Measurements from ENCODE around the gene EVA1B. TPM values are rescaled to one million over a fixed set of nuclear protein-coding genes. Genes with fewer than 3 reads are reported as not detected.

The EVA1B gene, protein sequence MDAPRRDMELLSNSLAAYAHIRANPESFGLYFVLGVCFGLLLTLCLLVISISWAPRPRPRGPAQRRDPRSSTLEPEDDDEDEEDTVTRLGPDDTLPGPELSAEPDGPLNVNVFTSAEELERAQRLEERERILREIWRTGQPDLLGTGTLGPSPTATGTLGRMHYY
- 10 to 100 TPM in 2 of 6 experiments, 1 to 10 TPM in 4; 3.2 to 20.6 (median 5.1) TPM for total RNA-seq
- long read RNA-seq = 0 reads

DNA sequence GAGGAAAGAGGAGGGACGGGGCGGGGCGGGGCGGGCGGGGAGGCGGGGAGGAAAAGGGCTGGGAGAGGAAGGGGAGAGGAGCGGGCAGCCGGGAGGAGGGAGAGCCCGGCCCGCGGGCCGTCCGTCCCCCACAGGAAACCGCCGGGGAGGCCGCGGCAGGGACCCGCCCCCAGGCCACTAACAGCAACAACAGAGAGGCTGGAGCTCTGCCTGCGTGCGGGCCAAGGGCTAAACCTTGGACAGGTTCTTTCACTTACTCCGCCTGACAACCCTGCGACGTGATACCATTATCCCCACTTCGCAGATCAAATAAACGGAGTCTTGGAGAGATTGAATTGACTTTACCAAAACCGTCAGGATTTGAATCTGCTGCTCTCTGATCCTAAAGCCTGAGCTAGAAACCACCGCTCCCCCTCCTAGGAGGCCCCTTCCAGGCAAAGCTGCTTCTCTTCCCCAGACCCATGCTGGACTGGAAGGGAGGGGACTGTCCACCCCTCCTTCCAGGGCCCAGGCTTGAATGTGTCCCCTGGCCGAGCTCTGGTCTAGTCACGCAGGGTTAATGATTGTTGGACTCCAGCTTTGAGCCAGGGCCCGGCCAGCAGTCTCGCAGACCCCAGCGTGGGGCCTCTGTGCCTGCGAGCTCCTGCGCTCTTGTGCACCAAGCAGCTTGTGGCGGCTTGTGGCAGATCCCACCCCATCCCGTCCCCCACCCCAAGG lies at the start of gene EVA1B:
Gene EVA1B, minus strand, starts transcription at position 10 of the 717 bp plus-strand sequence. CDS start 608 bp downstream, outside the sequence.
- peak within 1 kb of the TSS; percentile 56 to 71 (median 64) for H3K4me3 ChIP-seq
- peak within 1 kb of the TSS; percentile 30 to 73 (median 63) for H3K27ac ChIP-seq
- ATAC-seq = peak; percentile 76 to 82 (median 80)
- H3K4me1 ChIP-seq = peaks cover 0 to 10% (median 4%) of the 10 kb centered on the region in 4 donors
- DNase-seq = peak; percentile 79 to 83 (median 80)
- WGBS (ENCODE audit: insufficient coverage, low coverage, low lambda C conversion rate, missing lambda C conversion rate) = 9% methylated on average over 9 of the region's 36 CpGs
- no peaks in the 10 kb centered on the region for H3K27me3 ChIP-seq
- TF ChIP-seq, protein P1, sequence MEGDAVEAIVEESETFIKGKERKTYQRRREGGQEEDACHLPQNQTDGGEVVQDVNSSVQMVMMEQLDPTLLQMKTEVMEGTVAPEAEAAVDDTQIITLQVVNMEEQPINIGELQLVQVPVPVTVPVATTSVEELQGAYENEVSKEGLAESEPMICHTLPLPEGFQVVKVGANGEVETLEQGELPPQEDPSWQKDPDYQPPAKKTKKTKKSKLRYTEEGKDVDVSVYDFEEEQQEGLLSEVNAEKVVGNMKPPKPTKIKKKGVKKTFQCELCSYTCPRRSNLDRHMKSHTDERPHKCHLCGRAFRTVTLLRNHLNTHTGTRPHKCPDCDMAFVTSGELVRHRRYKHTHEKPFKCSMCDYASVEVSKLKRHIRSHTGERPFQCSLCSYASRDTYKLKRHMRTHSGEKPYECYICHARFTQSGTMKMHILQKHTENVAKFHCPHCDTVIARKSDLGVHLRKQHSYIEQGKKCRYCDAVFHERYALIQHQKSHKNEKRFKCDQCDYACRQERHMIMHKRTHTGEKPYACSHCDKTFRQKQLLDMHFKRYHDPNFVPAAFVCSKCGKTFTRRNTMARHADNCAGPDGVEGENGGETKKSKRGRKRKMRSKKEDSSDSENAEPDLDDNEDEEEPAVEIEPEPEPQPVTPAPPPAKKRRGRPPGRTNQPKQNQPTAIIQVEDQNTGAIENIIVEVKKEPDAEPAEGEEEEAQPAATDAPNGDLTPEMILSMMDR (IDR thresholded peaks at IDR 0.05) = no peak
- no peak for TF ChIP-seq POLR2A (IDR thresholded peaks at IDR 0.05)
- intact Hi-C loops (cut with DNase I) = no loop called here
- H3K9me3 ChIP-seq = no peaks in the 10 kb centered on the region
- no peaks in the 10 kb centered on the region for H3K36me3 ChIP-seq

DNA sequence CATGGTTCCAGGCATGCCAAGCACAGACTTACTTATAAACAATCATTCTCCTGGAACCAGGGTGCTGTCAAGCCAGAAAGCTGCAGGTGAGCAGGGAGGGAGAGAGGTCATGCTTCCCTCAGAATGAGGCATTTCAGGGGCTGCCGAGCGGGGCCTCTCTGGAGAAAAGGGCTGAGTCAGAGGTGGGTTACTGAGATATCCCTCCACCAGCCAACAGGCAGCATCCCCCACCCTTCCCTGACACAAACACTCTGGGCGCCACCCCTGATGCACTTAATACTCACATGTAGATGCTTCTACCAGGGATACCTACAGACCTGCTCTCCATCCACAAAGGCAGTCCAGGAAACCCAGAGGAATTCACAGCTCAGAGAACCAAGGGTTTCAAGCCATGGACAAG lies 49.2 kb upstream of the EVA1B start:
- no peaks in the 10 kb centered on the region for H3K27me3 ChIP-seq
- no peak overlapping the region for H3K4me3 ChIP-seq
- TF ChIP-seq, protein P1 (IDR thresholded peaks at IDR 0.05) = no peak
- TF ChIP-seq POLR2A (IDR thresholded peaks at IDR 0.05) = no peak
- peaks cover 0 to 4% (median 0%) of the 10 kb centered on the region in 4 donors for H3K36me3 ChIP-seq
- H3K4me1 ChIP-seq = peaks cover 0 to 62% (median 26%) of the 10 kb centered on the region in 4 donors
- ATAC-seq (no peak), DNase-seq (no peak)
- H3K9me3 ChIP-seq = no peaks in the 10 kb centered on the region
- peak overlapping the region; percentile 29 to 87 (median 86) for H3K27ac ChIP-seq
- WGBS (ENCODE audit: insufficient coverage, low coverage, low lambda C conversion rate, missing lambda C conversion rate) = no CpG with 5 or more reads among the region's 3 CpGs
- intact Hi-C loops (cut with DNase I) = no loop called here

DNA sequence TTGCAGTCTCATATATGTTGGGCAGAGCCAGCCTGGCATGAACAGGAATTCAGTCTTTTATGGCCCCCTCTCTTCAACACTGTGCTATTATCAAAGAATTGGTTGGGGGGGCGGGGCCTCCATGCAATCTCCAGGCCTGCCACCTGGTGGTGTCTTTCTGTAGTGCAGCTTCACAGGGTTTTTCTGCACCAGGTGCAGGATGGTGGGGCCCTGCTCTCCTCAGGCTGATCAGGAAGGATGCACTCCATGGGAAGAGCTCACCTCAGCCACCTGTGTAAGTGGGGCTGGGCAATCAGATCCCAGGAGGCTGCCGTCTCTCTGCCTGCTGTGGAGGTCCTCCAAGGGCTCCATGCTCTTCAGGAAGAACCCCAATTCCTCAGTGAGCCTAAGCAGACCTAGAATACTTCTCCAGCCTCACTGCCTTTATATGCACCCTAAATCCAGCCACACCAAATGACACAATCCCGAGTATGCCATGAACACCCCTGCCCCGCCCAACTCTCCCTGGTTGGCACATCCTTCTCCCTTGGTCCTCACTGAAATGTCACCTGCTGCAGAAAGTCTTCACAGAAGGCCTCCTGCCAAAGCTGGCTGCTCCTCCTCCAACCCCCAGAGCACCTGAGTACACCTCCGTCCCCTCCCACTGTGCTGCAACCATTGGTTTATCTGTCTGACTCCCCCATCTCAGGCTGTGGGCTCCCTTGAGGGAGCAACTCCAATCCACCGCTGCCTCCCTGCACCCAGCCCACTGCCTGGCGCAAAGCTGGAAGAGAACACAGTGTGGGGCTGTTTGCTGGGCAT lies 45.8 kb upstream of the EVA1B start:
- Histone ChIP-seq H3K9me3 (no peaks in the 10 kb centered on the region), H3K4me3 (no peak overlapping the region), H3K27me3 (no peaks in the 10 kb centered on the region), H3K4me1 (peaks cover 0 to 34% (median 15%) of the 10 kb centered on the region in 4 donors), H3K27ac (no peak overlapping the region), H3K36me3 (peaks cover 0 to 11% (median 0%) of the 10 kb centered on the region in 4 donors)
- DNase-seq = peak in 2 of 3 donors; percentile 65 to 76
- TF ChIP-seq, protein P1 (IDR thresholded peaks at IDR 0.05) = peak; percentile 89 to 95 (median 94)
- TF ChIP-seq POLR2A (IDR thresholded peaks at IDR 0.05) = no peak
- ATAC-seq = peak; percentile 60 to 77 (median 74)
- intact Hi-C loops (cut with DNase I) = no loop called here
- 58% methylated on average over 5 of the region's 7 CpGs for WGBS (ENCODE audit: insufficient coverage, low coverage, low lambda C conversion rate, missing lambda C conversion rate)

DNA sequence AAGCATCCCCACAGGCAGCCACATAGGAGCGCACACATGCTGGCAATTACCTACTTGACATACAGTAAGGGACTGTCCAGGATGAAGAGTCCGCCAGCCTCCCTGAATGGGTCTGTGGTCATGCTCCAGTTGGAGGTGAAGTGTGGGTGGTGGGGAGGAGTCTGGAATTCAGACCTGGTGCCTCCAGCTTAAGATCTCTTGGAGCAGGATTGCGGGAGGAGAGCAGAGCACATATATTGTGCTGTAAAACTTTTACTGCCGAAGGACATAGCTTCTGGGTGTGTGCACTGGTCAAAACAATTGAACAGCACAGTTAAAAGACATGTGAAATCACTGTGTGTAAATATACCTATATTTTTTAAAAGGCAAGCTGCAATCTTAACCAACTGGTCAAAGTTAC lies 44.4 kb upstream of the EVA1B start:
- no peak for DNase-seq
- no peak for ATAC-seq
- Histone ChIP-seq H3K27ac (no peak overlapping the region), H3K9me3 (no peaks in the 10 kb centered on the region), H3K4me3 (no peak overlapping the region), H3K36me3 (peaks cover 0 to 16% (median 0%) of the 10 kb centered on the region in 4 donors), H3K4me1 (peaks cover 0 to 20% (median 1%) of the 10 kb centered on the region in 4 donors), H3K27me3 (no peaks in the 10 kb centered on the region)
- intact Hi-C loops (cut with DNase I) = no loop called here
- WGBS (ENCODE audit: insufficient coverage, low coverage, low lambda C conversion rate, missing lambda C conversion rate) = 96% methylated on average over 3 of the region's 4 CpGs
- TF ChIP-seq, protein P1 (IDR thresholded peaks at IDR 0.05) = no peak
- TF ChIP-seq POLR2A (IDR thresholded peaks at IDR 0.05) = no peak
